DLD1 (cell line): ENCODE measurements around the gene ABI3BP.

Source experiments
- in situ Hi-C: cut with HindIII; loops from 2 replicates; pipeline ENCODE4 v1.10.0; 2017; ENCODE audit warnings: low sequenced_read_pairs

The ABI3BP gene

GRCh38 chr3:100893108-100893507, 100.1 kb downstream of the ABI3BP start:
- in situ Hi-C loops: no loop called here

GRCh38 chr3:100891827-100892226, 101.4 kb downstream of the ABI3BP start:
- in situ Hi-C loops: no loop called here

- in situ Hi-C loops: no loop called here
These were observed 102.2 kb downstream of the ABI3BP start for GRCh38 chr3:100891033-100891432.

- in situ Hi-C loops: no loop called here
These were observed 104.3 kb downstream of the ABI3BP start for GRCh38 chr3:100888881-100889280.

GRCh38 chr3:100882571-100882984, 110.6 kb downstream of the ABI3BP start:
- in situ Hi-C loops: no loop called here

- in situ Hi-C loops: no loop called here
These were observed 112.4 kb downstream of the ABI3BP start for GRCh38 chr3:100880845-100881244.

- in situ Hi-C loops: no loop called here
These were observed 113.1 kb downstream of the ABI3BP start for GRCh38 chr3:100880072-100880471.

- in situ Hi-C loops: no loop called here
These were observed 113.9 kb downstream of the ABI3BP start for GRCh38 chr3:100879195-100879810.

GRCh38 chr3:100877286-100877685, 115.9 kb downstream of the ABI3BP start:
- in situ Hi-C loops: no loop called here

GRCh38 chr3:100875239-100875638, 118.0 kb downstream of the ABI3BP start:
- in situ Hi-C loops: no loop called here

- in situ Hi-C loops: no loop called here
These were observed 119.6 kb downstream of the ABI3BP start for GRCh38 chr3:100873611-100874010.

- in situ Hi-C loops: no loop called here
These were observed 121.9 kb downstream of the ABI3BP start for GRCh38 chr3:100871306-100871705.

GRCh38 chr3:100869787-100870186, 123.4 kb downstream of the ABI3BP start:
- in situ Hi-C loops: no loop called here

GRCh38 chr3:100868894-100869293, 124.3 kb downstream of the ABI3BP start:
- in situ Hi-C loops: no loop called here

- in situ Hi-C loops: no loop called here
These were observed 125.1 kb downstream of the ABI3BP start for GRCh38 chr3:100868096-100868495.

- in situ Hi-C loops: no loop called here
These were observed 127.8 kb downstream of the ABI3BP start for GRCh38 chr3:100865442-100865841.

- in situ Hi-C loops: no loop called here
These were observed 128.6 kb downstream of the ABI3BP start for GRCh38 chr3:100864471-100865250.

GRCh38 chr3:100857863-100858262, 135.4 kb downstream of the ABI3BP start:
- in situ Hi-C loops: no loop called here

GRCh38 chr3:100856821-100857220, 136.4 kb downstream of the ABI3BP start:
- in situ Hi-C loops: no loop called here

- in situ Hi-C loops: no loop called here
These were observed 140.4 kb downstream of the ABI3BP start for GRCh38 chr3:100852840-100853239.

GRCh38 chr3:100850701-100851100, 142.5 kb downstream of the ABI3BP start:
- in situ Hi-C loops: no loop called here

GRCh38 chr3:100850156-100850555, 143.1 kb downstream of the ABI3BP start:
- in situ Hi-C loops: no loop called here
